Hepatocyte (in vitro differentiated cells): ENCODE data around the gene GNG10. TPM values are rescaled to one million over a fixed set of nuclear protein-coding genes. Genes with fewer than 3 reads are reported as not detected.
"Not testable (repeated sequence)": the region's sequence is repeated elsewhere in the genome, so short reads cannot be mapped to it uniquely, and the experiment has no call there.

Experiments used
- DNase-seq: peaks from one replicate; pipeline ENCODE4 v3.0.0-alpha.2; 2016; ENCODE audit warnings: low spot score
- H2AFZ ChIP-seq: fragments of 200-600 bp; sonication (generic); 2 replicates; pipeline ENCODE4 v1.6.0; 2016; ENCODE audit warnings: antibody characterized with exemption, mild to moderate bottlenecking
- H3K27ac ChIP-seq: fragments of 200-600 bp; sonication (generic); 2 replicates; pipeline ENCODE4 v1.5.1; 2016; ENCODE audit warnings: mild to moderate bottlenecking
- H3K27me3 ChIP-seq: fragments of 200-600 bp; sonication (generic); 2 replicates; pipeline ENCODE4 v1.6.1; 2016
- H3K36me3 ChIP-seq: fragments of 200-600 bp; sonication (generic); replicated peaks from 2 replicates; pipeline ENCODE4 v1.5.1; 2016; ENCODE audit warnings: low read depth; ENCODE audit not compliant: insufficient read depth
- H3K4me1 ChIP-seq: fragments of 200-600 bp; sonication (generic); 2 replicates; pipeline ENCODE4 v1.5.1; 2016; ENCODE audit warnings: mild to moderate bottlenecking, moderate library complexity; ENCODE audit not compliant: insufficient read depth
- H3K4me2 ChIP-seq: fragments of 200-600 bp; sonication (generic); 2 replicates; pipeline ENCODE4 v1.6.0; 2016
- H3K4me3 ChIP-seq: fragments of 200-600 bp; sonication (generic); 2 replicates; pipeline ENCODE4 v1.5.1; 2016; ENCODE audit warnings: mild to moderate bottlenecking
- H3K79me2 ChIP-seq: fragments of 200-600 bp; sonication (generic); 2 replicates; pipeline ENCODE4 v1.6.0; 2017; ENCODE audit warnings: mild to moderate bottlenecking
- H3K9me2 ChIP-seq: fragments of 200-600 bp; sonication (generic); replicated peaks from 2 replicates; pipeline ENCODE4 v1.6.0; 2017; ENCODE audit warnings: mild to moderate bottlenecking; ENCODE audit not compliant: insufficient read depth
- H3K9me3 ChIP-seq: fragments of 200-600 bp; sonication (generic); 2 replicates; pipeline ENCODE4 v1.5.1; 2016; ENCODE audit warnings: low read depth, mild to moderate bottlenecking
- H4K20me1 ChIP-seq: fragments of 200-600 bp; sonication (generic); 2 replicates; pipeline ENCODE4 v1.6.0; 2016; ENCODE audit warnings: mild to moderate bottlenecking; ENCODE audit not compliant: insufficient read depth, poor library complexity, severe bottlenecking
- EZH2 ChIP-seq: fragments of 200-600 bp; sonication (generic); IDR thresholded peaks from 2 replicates; pipeline ENCODE4 v1.6.1; 2016; ENCODE audit warnings: antibody characterized with exemption, mild to moderate bottlenecking, borderline replicate concordance
- EZH2phosphoT487 ChIP-seq: fragments of 200-600 bp; sonication (generic); IDR thresholded peaks from one replicate; pipeline ENCODE4 v1.6.1; 2018; ENCODE audit warnings: antibody characterized with exemption, mild to moderate bottlenecking, low read depth, moderate library complexity; ENCODE audit not compliant: unreplicated experiment, severe bottlenecking
- WGBS: methylation state at CpG from one replicate; pipeline ENCODE4 v1.1.6; 2016; ENCODE audit warnings: low lambda C conversion rate; ENCODE audit errors: missing lambda C conversion rate; 5-methylcytosine and 5-hydroxymethylcytosine counted together
- polyA plus RNA-seq: library from polyadenylated mRNA; unstranded; fragments of >200 nt; fragmentation: Nextera tagmentation; extraction: Ambion mirVana; gene quantifications from 2 replicates; pipeline ENCODE4 v1.2.1, GENCODE V29; 2016
- total RNA-seq: library from RNA; depleted of rRNA; stranded (reverse); fragments of >200 nt; gene quantifications from 2 replicates; pipeline ENCODE4 v1.2.3, GENCODE V29; 2014
- TF ChIP-seq, protein P1 (sequence below): fragments of 200-600 bp; sonication (generic); IDR thresholded peaks from 2 replicates; pipeline ENCODE4 v1.5.1; 2016; ENCODE audit warnings: antibody characterized with exemption, mild to moderate bottlenecking; ENCODE audit not compliant: poor library complexity

GNG10 gene
- total and polyA plus RNA-seq, 2 experiments from 2014 or later, result 51.6 to 101 TPM

DNA sequence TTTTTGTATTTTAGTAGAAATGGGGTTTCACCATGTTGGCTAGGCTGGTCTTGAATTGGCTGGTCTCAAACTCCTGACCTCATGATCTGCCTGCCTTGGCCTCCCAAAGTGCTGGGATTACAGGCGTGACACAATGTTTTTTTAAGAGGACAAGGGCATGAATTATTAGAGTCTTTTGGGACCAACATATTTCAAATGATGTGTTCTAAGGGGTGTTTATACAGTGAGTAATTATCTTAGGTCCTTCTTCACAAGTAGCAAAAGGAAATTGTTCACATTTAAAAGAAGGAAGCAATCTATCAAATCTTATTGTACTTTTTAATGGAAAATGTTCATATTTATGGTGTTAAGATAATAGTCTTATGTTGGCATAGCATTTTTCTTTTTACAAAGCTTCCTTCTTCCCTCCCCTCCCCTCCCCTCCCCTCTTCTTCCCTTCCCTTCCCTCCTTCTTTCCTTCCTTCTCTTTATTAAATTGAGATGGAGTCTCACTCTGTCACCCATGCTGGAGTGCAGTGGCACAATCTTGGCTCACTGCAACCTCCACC, 6.7 kb downstream of the GNG10 start:
- H3K27ac ChIP-seq, result no peak overlapping the region
- 100% methylated on average over 1 of the region's 1 CpG for WGBS
- H3K36me3 ChIP-seq, result no peaks in the 10 kb centered on the region
- H3K9me3 ChIP-seq, result no peaks in the 10 kb centered on the region
- DNase-seq, result no peak
- H3K79me2 ChIP-seq, result peaks cover 35% of the 10 kb centered on the region
- H4K20me1 ChIP-seq, result peaks cover 9% of the 10 kb centered on the region
- H3K4me1 ChIP-seq, result peaks cover 7% of the 10 kb centered on the region
- no peaks in the 10 kb centered on the region for H3K9me2 ChIP-seq
- H3K27me3 ChIP-seq, result no peaks in the 10 kb centered on the region
- H2AFZ ChIP-seq, result no peak overlapping the region
- TF ChIP-seq, protein P1, sequence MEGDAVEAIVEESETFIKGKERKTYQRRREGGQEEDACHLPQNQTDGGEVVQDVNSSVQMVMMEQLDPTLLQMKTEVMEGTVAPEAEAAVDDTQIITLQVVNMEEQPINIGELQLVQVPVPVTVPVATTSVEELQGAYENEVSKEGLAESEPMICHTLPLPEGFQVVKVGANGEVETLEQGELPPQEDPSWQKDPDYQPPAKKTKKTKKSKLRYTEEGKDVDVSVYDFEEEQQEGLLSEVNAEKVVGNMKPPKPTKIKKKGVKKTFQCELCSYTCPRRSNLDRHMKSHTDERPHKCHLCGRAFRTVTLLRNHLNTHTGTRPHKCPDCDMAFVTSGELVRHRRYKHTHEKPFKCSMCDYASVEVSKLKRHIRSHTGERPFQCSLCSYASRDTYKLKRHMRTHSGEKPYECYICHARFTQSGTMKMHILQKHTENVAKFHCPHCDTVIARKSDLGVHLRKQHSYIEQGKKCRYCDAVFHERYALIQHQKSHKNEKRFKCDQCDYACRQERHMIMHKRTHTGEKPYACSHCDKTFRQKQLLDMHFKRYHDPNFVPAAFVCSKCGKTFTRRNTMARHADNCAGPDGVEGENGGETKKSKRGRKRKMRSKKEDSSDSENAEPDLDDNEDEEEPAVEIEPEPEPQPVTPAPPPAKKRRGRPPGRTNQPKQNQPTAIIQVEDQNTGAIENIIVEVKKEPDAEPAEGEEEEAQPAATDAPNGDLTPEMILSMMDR, result no peak
- TF ChIP-seq EZH2phosphoT487 (no peak), EZH2 (no peak)
- no peak overlapping the region for H3K4me2 ChIP-seq
- H3K4me3 ChIP-seq, result no peak overlapping the region

DNA sequence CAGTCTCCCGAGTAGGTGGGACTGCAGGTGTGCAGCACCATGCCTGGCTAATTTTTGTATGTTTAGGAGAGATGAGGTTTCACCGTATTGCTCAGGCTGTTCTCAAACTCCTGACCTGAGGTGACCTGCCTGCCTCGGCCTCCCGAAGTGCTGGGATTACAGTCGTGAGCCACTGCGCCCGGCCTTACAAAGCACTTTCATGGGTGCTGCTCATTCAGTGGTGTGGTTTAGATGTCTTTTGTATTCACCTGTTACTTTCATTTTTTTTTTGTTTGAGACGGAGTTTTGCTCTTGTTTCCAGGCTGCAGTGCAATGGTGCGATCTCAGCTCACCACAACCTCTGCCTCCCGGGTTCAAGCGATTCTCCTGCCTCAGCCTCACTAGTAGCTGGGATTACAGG, 7.2 kb downstream of the GNG10 start:
- not testable (repeated sequence) for H3K4me2 ChIP-seq, H4K20me1 ChIP-seq, H3K9me3 ChIP-seq, H3K4me1 ChIP-seq, H3K27me3 ChIP-seq, H3K4me3 ChIP-seq, H3K9me2 ChIP-seq, H2AFZ ChIP-seq, H3K27ac ChIP-seq, H3K36me3 ChIP-seq, DNase-seq
- peaks cover 30% of the 10 kb centered on the region for H3K79me2 ChIP-seq
- 95% methylated on average over 11 of the region's 11 CpGs for WGBS

DNA sequence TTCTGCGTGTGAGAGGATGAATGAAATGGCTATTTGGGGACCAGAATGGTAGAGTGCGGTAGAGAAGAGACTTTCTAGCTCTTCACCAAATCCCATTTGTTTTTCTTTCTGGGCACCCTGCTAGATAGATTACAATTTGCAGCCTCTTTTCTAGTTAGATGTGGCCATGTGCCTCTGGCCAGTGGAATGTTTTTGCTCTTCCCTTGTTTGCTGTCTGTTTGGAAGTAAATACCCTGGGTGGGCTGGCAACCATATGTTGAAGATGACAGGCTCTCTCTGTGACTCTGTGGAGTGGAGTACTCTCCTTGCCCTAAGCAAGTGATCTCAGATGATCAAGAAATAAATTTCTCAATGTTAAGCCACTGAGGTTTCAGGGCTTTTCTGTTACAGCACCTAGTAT, 12.9 kb downstream of the GNG10 start:
- H3K9me3 ChIP-seq, result no peaks in the 10 kb centered on the region
- 90% methylated on average over 2 of the region's 2 CpGs for WGBS
- H3K79me2 ChIP-seq, result no peaks in the 10 kb centered on the region
- no peaks in the 10 kb centered on the region for H3K36me3 ChIP-seq
- H2AFZ ChIP-seq, result no peak overlapping the region
- no peak overlapping the region for H3K4me2 ChIP-seq
- H3K4me3 ChIP-seq, result no peak overlapping the region
- no peaks in the 10 kb centered on the region for H4K20me1 ChIP-seq
- no peaks in the 10 kb centered on the region for H3K4me1 ChIP-seq
- H3K27me3 ChIP-seq, result no peaks in the 10 kb centered on the region
- TF ChIP-seq EZH2phosphoT487 (no peak), EZH2 (no peak)
- TF ChIP-seq, protein P1, result no peak
- DNase-seq, result no peak
- no peak overlapping the region for H3K27ac ChIP-seq
- no peaks in the 10 kb centered on the region for H3K9me2 ChIP-seq

DNA sequence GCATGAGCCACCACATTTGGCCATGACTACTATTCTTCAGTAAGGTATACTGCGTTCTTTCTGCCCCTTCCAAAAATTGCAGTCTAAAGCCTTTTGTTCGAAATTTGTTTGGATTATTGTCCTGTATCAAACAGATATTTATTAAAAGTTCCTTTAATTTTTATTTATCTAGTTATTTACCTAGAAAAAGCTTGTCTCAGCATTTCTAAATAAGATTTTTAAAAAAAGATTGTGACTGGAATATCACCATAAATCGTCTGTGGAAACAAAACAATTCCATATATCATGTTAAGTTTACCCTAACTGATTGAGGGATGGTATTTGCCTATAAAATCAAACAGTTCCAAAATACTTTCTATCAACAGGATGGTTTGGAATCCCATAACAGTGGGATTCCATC, 14.7 kb downstream of the GNG10 start:
- Histone ChIP-seq H3K79me2 (no peaks in the 10 kb centered on the region), H2AFZ (no peak overlapping the region), H3K36me3 (no peaks in the 10 kb centered on the region), H3K4me1 (no peaks in the 10 kb centered on the region), H3K4me3 (no peak overlapping the region), H3K9me3 (no peaks in the 10 kb centered on the region), H3K9me2 (no peaks in the 10 kb centered on the region), H3K4me2 (no peak overlapping the region), H3K27ac (no peak overlapping the region), H4K20me1 (no peaks in the 10 kb centered on the region), H3K27me3 (no peaks in the 10 kb centered on the region)
- 93% methylated on average over 3 of the region's 3 CpGs for WGBS
- no peak for TF ChIP-seq EZH2
- TF ChIP-seq, protein P1, result no peak
- no peak for TF ChIP-seq EZH2phosphoT487
- DNase-seq, result no peak
